GM19324 (cell line): ENCODE results near the gene SREK1.
"Not testable (repeated sequence)": the region's sequence is repeated elsewhere in the genome, so short reads cannot be mapped to it uniquely, and the experiment has no call there.

Experiments
- ATAC-seq: cut with Tn5 transposase; IDR thresholded peaks from one replicate; pipeline ENCODE4 v1.9.1; 2021; ENCODE audit warnings: mild to moderate bottlenecking, moderate library complexity; ENCODE audit not compliant: unreplicated experiment, low FRiP score

The SREK1 gene, protein sequence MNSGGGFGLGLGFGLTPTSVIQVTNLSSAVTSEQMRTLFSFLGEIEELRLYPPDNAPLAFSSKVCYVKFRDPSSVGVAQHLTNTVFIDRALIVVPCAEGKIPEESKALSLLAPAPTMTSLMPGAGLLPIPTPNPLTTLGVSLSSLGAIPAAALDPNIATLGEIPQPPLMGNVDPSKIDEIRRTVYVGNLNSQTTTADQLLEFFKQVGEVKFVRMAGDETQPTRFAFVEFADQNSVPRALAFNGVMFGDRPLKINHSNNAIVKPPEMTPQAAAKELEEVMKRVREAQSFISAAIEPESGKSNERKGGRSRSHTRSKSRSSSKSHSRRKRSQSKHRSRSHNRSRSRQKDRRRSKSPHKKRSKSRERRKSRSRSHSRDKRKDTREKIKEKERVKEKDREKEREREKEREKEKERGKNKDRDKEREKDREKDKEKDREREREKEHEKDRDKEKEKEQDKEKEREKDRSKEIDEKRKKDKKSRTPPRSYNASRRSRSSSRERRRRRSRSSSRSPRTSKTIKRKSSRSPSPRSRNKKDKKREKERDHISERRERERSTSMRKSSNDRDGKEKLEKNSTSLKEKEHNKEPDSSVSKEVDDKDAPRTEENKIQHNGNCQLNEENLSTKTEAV

DNA sequence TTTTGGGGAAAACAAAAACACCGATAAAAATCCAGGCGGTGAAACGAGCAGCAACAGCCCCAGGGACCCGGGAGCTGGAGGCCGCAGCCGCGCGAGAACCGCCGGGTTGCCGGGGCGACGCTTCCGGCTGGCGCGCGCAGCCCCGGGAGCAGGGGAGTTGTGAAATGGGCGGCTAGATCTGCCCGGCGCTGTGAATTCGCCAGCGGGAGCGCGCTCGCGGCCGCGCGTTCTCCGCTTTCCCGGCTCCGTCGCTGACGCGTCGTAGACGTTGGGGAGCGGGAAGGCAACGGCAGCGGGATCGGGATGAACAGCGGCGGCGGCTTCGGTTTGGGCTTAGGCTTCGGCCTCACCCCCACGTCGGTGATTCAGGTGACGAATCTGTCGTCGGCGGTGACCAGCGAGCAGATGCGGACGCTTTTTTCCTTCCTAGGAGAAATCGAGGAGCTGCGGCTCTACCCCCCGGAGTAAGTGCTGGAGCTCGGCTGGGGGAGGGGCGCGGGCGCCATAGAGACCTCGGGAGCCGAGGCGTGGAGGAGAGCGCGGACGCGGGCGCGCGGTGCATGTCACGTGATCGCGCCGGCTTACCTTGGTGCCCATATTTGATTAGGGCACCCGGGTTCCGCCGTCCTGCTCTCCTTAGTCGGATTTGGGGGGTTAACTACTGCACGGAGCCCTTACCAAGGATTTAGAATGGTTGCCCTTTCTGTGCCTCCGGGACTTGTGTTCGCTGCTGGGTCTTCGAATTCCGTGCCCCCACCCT is at the start of gene SREK1:
SREK1 (plus strand) TSS at position 227 of the 760 bp plus-strand sequence; CDS start at position 304, 77 bp downstream.
- ATAC-seq: peak; percentile 94

DNA sequence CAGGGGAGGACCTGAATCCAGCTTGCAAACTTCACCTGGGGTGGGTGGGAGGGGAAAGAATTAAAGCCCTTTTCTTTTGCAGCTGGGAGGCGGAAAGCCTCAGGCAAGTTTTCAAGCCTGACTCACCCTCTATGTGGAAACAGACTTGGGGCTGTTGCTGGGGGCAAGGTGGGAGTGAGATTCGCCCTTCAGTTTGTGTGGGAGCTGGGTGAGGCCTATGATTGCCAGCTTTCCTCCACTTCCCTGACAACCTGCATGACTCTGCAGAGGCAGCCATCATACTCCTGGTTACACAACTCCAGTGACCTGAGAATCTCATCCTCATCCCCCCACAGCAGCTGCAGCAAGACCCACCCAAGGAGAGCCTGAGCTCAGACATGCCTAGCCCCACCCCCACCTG is 43.2 kb upstream of the SREK1 start:
- no peak for ATAC-seq

DNA sequence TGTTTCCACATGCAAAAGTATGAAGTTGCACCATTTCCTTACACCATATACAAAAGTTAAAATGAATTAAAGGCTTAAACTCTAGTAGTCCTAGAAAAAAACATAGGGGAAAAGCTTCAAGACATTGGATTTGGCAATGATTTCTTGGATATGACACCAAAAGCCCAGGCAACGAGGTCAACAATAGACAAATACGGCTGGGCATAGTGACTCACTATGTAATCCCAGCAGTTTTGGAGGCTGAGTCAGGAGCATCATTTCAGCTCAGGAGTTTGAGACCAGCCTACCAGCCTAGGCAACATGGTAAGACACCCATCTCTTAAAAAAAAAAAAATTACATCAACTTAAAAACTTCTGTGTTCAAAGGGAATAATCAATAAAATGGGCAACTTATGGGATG is 30.9 kb upstream of the SREK1 start:
- no peak for ATAC-seq

DNA sequence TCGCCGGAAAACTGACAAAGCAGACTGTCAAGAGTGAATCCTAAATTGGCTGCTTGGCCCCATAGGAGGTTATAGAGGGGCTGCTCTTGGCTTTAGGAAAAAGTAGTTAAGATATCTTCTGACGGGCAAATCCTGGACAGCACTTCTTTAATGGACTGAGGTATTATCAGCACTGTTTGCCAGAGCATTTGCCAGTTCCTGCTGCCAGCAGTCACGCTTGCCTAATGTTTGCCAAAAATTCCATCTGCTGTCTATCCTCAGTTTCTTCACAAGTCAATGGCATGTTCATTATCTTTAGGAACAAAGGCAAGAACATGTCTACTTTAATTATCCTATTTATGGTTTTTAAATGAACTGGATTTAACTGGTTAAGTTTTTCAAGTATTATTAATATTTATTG is 25.8 kb upstream of the SREK1 start:
- ATAC-seq: no peak

DNA sequence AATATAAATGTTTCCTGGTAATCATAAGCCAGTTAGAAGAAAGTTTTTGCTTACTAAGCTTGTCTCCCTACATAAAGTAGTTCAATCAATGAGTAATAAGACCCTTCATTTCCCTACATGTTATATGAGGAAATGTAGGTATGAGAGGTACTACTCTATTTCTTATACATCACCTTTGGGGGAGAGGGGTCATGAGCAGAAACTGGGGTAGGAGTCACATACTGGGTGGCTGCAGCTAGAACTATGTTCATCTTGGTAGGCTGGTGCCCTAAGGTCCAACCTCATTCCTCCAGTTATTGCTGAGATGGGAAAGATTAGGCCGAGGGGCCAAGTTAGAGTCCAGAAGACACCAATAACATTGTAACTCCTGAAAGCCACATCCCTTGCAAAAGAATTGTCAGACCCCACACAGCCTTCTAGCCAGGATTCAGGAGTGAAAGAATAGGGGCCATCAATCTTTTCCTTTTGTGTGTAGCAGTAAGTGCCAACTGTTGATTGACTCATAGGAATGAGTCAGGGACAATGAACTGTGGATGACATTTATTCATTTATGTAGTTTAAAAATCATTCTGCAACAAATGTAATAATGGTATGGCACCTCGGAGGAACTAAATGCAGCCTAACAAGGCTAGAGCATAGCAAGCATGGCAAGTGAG is 21.6 kb upstream of the SREK1 start:
- no peak for ATAC-seq

DNA sequence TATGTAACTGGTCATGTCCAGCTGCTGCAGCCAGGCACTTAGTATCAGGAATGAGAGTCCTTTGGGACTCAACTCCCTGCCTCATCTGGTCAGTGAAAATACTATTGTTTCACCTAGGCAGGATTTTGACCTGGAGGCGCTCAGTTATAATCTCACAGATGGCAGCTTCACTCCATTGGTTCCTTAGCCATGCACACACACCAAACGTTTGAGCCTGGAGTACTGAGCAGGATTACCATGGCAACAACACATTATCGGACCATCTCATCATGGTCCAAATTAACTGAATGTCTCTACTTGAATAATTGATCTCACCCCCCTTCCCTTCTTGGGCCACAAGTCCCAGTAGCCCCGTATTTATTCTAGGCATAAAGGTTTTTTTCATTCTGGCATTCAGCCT is 15.0 kb upstream of the SREK1 start:
- no peak for ATAC-seq

DNA sequence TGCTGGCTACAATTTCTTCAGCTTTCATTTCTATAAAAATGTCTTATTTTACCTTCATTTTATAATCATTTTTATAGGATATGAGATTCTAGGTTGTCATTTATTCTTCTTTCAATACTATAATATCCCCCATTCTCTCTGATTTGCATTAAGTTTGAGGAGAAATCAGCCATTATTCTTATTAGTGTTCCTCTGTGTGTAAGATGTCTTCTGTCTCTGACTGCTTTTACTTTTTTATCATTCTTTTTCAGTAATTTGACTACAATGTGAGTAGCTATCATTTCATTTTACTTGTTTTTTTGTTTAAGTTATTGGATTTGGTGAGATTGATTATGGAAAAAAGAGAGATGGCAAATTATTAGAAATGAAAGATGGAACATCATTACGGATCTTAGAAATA is 13.6 kb upstream of the SREK1 start:
- ATAC-seq: no peak

DNA sequence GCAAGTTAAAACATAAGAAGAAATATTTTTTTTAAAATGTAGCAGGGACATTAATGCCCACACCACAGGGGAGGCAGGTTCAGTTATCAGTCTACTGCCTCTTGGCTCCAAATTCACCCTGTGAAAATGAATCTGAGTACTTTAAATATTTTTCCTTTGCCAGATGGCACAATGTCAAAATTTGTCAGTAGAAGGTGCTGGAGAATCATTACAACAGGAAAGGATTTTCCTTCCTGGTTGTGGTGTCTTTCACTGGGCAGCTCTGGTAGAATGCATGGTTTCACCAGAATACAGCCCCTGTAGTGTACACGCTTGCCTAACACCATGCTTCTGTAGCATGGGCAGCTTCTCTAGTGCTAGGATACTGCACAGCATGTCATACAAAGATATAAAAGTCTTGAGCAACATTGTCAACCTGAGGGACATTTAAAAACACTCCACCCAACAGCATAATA is 9.7 kb upstream of the SREK1 start:
- no peak for ATAC-seq

DNA sequence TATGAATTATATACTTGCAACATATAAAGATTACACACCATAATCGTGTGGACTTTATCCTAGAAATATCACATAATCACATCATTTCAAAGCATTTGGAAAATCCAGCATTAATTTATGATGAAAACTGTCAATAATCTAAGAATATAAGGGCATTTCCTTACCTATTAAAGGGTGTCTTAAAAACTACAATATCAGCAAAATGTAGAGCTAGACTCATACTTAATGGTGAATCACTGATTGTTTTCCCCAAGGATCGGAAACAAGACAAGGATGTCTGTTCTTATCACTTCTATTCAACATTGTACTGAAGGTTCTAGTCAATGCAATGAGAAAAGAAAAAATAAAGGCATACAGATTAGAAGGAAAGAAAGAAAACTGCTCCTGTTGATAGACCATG is 8.0 kb upstream of the SREK1 start:
- no peak for ATAC-seq

DNA sequence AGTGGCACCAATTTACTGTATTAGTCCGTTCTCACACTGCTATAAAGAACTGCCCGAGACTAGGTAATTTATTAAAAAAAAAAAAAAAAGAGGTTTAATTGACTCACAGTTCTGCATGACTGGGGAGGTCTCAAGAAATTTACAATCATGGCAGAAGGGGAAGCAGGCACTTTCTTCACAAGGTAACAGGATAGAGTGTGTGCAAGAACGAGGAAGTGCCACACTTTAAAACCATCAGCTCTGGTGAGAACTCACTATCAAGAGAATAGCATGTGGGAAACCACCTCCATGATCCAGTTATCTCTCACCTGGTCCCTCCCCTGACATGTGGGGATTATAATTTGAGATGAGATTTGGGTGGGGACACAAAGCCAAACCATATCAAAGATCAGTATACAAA is 7.2 kb upstream of the SREK1 start:
- not testable (repeated sequence) for ATAC-seq

DNA sequence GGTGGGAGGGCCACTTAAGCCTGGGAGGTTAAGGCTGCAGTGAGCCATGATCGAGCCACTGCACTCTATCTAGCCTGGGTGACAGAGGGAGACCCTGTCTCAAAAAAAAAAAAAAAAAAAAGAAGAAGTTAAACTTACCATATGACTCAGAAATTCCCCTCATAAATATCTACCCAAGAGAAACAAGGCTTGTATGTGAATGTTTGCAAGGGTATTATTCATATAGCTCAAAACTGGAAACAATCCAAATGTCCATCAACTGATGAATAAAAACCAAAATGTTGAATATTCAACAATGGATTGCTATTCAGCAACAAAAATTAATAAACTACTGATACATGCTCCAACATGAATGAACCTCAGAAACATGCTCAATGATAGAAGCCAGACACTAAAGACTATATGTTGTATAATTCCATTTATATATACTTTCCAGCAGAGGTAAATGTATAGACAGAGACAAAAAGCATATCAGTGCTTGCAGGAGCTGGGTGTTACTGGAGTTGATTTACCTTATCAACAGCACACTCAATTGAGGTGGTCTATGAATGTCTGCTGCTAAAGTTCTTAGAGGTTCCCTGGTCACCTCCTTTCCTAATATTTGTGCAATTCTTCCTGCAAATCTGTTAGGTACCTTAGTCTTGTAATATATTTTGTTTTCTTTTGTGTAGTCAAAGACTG is 5.3 kb upstream of the SREK1 start:
- ATAC-seq: no peak

DNA sequence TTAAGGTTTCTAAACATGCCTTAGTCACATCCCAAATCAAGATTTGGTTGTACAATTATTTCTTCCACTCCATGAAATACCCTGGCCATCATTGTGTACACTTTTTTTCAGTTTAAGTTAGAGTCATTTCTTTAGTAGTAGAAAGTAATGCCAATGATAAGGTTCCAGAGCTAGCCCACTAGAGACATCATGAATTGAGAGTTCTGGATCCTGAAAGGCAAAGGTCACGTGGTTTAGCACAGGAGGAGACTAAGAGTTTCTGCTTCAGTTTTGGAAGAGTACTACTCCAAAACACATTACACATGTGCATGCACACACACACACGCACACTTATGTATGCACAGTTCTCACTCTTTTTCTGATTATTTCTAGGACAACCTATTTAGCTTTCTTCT is 4.8 kb upstream of the SREK1 start:
- no peak for ATAC-seq

DNA sequence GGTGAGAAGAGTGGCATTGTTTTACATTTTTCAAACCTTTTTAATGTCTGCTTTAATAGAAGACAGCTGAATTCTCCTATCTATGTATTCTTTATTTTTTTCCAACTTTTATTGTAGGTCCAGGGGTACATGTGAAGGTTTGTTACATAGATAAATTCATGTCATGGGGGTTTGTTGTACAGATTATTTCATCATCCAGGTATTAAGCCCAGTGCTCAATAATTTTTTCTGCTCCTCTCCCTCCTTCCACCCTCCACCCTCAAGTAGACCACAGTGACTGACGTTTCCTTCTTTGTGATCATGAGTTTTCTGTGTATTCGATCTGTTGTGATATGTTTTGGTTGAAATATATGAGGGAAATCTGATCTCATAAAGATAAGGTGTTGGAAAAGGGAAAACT is 1.7 kb upstream of the SREK1 start:
- ATAC-seq: no peak

DNA sequence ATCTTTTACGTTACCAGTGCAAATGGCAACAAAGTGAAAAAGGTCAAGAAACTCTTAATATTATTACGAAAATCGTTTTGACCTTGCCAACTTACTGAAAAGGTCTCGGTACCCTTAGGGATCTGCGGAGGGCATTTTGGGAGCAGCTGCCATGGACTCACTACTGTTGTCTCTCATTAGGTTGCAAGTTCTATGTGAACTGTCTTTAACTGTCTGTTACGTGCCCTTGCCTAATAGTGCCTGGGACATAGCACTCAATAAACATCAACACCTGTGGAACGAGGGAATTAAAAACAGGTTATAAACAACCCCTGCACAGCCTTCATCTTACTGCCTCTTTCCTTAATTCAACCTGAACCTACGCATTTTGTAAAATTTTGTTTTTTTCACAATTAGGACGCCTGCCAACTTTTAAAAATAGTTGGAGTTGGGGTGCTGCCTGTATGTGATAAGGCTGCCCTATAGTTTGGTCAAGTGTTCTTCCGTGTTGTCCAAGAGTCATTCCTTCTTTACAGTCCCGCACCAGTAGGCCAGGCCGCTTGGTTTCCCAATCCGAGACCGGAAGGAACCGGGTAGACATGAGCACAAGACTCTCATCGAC is 527 bp upstream of the SREK1 start:
- ATAC-seq: peak; percentile 27

DNA sequence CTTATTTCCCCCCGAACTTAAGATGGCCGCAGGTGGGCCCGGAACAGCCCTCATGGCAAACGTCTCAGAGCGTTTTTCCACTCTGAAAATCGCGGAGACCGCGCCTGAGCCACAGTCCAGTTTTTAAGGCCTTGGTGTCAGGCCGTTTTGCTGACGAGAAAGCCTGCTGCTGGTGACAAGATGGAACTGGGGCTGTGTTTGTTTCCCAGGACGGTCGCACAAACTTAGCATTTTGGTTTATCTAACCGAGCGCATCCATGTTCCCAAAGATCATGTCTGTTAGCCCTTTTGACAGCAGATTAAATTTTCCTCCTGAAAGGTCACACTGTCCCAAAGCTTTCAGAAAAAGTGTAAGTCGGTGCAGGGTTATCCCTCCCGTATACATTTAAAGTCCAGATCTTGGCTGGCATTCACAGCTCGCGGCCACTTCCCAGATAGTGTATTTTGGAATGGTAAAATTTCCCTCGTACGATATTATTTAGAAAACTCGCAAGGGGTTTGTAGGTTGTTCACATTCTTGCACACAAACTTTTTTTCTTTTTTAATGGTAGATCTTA is 812 bp downstream of the SREK1 start:
- ATAC-seq: peak; percentile 48

DNA sequence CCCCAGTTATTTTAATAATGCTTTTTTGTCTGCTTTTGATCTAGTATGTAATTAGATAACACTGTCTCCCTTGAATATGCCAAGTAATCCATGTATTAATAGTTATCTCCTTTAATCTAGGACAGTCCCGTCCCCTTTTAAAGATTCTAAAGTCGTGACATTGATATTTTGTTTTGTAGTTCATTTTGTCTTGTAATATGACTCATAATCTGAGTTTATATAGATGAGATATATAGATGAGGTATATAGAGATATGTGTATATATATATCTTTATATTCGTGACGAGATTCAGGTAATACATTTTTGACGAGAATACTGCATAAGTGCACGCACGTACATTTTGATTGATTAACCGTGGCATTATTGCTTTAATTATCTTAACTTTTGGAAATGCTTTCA is 1.6 kb downstream of the SREK1 start:
- ATAC-seq: no peak

DNA sequence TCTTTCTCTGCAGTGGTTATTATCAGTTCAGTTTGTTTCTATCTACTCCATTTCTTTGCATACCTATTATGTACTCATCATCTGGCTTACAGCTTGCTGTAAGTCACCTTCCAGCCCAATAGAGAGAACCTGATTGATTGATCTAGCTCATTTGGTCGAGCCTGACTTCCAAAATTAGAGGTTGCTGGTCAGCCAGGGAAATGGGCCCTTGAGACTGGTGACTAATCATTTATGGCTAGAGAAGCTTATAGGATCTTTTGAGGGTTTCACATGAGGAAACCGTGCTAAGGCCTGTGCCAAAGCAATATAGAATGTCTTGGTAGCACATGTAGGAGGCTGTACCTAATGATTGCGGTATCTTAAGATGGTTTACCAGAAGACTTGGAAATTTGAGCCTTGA is 5.8 kb downstream of the SREK1 start:
- ATAC-seq: no peak

DNA sequence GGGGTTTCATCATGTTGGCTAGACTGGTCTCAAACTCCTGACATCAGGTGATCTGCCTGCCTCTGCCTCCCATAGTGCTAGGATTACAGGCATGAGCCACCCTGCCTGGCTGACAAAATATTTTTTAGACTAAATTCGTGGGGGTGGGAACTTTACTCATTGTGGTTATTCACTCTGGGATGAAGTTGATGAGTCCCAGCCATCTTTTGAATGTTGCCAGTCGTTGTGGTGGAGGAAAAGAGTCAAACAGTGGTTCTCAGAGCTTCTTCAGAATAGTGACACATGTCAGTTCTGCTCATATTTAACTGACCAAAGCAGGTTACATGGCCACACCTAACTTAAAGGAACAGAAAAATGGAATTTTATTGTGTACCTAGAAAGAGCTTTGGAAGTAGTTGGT is 6.9 kb downstream of the SREK1 start:
- no peak for ATAC-seq

DNA sequence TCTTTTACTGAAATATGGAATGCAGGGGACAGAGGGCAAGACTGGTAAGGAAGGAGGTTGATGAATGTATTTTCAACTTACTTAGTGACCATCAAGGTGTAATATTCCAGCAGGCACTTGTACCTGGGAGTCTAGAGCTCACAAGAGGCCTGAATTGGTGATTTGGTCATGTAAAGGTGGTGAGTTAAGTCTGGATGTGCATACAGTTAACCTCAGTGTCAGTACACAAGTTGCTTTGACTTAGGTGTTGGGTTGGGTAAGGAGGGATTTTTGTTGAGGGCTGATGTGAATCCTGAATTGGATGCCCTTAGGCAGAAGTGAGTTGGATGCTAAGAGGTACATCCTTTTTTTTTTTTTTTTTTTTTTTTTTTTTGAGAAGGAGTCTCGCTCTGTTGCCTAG is 7.4 kb downstream of the SREK1 start:
- no peak for ATAC-seq

DNA sequence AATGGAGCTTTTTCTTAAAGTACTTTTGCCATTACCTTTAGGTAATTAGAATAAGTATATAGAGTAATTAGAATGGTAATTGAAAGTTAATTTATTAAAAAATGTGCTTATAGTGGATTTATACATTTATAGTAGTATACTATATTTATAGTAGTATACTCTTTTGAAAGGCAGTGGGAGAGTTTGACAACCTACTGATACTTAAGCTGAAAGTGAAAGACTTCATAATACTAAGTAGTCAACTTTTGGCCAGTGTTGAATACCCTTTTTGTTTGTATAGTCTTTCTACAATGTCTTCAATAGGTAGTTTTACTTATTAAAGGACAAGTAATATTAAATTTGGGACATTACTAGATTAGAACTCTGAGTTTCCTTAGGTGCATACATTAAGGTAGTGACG is 12.9 kb downstream of the SREK1 start:
- no peak for ATAC-seq
